HL-60 (cell line): ENCODE data around the gene RICTOR.

Experiments used
- CTCF ChIP-seq: IDR thresholded peaks from one replicate; pipeline ENCODE4 v1.5.1; 2011; ENCODE audit warnings: low read length, control low read depth, inconsistent platforms; ENCODE audit not compliant: insufficient read depth
- GABPA ChIP-seq: IDR thresholded peaks from 2 replicates; pipeline ENCODE4 v1.6.1; 2012; ENCODE audit warnings: low read depth
- POLR2AphosphoS5 ChIP-seq: IDR thresholded peaks from 2 replicates; pipeline ENCODE4 v1.6.1; 2012; ENCODE audit warnings: low read depth
- REST ChIP-seq: IDR thresholded peaks from 2 replicates; pipeline ENCODE4 v1.6.1; 2012; ENCODE audit warnings: low read depth; ENCODE audit not compliant: insufficient replicate concordance
- SPI1 ChIP-seq: IDR thresholded peaks from 2 replicates; pipeline ENCODE4 v1.6.1; 2012; ENCODE audit warnings: low read depth, mild to moderate bottlenecking, borderline replicate concordance

GRCh38 chr5:39104221-39104620 lies 30.0 kb upstream of the RICTOR start:
- TF ChIP-seq GABPA (no peak), POLR2AphosphoS5 (no peak), CTCF (no peak), SPI1 (no peak), REST (no peak)
